GM19099 (cell line): ENCODE data around the gene PPP1R3C.

Source experiments
- POLR2A ChIP-seq: IDR thresholded peaks from 3 replicates; pipeline ENCODE4 v1.6.1; 2011; ENCODE audit warnings: low read depth; ENCODE audit not compliant: insufficient read length; ENCODE audit errors: extremely low read depth

Gene PPP1R3C

GRCh38 chr10:91632671-91633550, at the start of gene PPP1R3C:
Gene PPP1R3C, minus strand, starts transcription at chr10:91633071. Its CDS starts 102 bp downstream, at chr10:91632969.
- no peak for TF ChIP-seq POLR2A

DNA sequence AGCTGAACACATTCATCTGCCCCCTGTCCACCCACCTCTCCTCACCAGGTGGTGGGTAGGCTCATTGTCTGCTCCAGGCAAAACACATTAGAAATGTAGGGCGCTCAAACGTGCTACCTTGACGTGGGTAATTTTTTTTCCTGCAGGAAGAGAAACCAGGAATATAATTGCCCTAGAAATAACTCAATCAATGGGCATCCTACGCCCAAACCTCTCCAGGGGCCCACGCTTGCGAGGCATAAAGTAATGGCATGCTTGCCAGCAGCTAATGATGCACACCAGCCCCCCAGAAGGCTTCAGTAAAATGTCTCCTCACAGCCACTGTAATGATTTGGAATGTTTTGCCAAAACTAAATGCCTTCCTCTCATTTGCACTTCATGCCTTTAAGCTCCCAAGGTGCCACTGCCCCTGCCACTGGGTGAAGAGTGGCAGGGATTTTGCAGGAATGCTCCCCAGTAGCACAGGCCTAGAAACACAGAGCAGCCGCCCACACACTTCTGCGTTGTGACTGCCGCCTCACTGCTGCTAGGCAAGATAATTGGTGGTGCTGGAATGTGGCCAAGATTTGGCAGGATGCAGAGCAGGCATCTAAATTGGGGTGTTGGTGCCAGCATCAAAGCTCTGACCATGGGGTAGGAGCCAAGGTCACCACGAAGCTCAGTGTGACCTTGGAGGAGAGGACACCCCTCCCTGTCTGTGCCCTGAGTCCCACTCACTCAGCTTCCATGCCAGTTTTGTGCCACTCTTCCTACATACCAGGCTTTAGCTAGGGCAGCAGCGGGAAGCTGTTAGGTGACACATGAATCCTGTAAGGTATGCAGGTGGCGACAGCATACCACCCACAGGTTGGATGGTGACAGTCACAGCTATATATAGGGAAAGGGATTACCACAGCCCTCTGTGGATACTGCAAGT, 48.7 kb upstream of the PPP1R3C start:
- TF ChIP-seq POLR2A: no peak

- TF ChIP-seq POLR2A: no peak
Measured at GRCh38 chr10:91680487-91680886, 47.6 kb upstream of the PPP1R3C start.

- no peak for TF ChIP-seq POLR2A
Measured at GRCh38 chr10:91679296-91679695, 46.4 kb upstream of the PPP1R3C start.

DNA sequence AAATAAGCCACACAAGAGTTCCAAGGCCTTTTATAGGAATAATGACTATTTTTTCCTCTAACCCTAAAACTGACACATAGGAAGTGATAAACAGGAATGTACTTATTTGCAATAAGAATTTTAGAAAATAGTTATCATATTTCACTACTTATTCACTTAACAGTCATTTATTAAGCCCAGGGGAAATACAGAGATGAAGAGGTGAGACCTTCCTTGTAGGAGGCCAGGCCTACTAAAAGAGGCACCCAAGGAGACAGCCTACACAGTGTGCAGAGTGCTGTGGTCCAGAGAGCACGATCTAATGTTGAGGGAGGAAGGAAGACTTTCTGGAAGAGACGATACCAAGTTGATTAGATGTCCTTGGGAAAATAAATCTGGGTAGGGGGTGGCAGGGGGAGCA, 45.0 kb upstream of the PPP1R3C start:
- no peak for TF ChIP-seq POLR2A

- no peak for TF ChIP-seq POLR2A
Measured at GRCh38 chr10:91672021-91672608, 39.2 kb upstream of the PPP1R3C start.

DNA sequence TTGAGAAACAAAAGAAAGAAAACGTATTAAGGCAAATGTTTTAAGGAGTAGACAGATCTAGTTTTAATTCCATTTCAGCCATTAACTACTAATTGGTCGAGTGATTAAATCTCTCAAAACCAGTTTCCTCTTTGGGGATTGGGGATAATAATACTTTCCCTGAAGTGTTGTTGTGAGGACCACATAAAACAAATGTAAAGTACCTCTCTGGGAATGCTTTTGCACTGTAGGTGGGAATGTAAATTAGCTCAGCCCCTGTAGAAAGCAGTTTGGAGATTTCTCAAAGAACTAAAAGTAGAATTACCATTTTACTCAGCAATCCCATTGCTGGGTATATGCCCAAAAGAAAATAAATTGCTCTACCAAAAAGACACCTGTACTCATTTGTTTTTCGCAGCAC, 36.0 kb upstream of the PPP1R3C start:
- no peak for TF ChIP-seq POLR2A

- no peak for TF ChIP-seq POLR2A
Measured at GRCh38 chr10:91665842-91666241, 33.0 kb upstream of the PPP1R3C start.

DNA sequence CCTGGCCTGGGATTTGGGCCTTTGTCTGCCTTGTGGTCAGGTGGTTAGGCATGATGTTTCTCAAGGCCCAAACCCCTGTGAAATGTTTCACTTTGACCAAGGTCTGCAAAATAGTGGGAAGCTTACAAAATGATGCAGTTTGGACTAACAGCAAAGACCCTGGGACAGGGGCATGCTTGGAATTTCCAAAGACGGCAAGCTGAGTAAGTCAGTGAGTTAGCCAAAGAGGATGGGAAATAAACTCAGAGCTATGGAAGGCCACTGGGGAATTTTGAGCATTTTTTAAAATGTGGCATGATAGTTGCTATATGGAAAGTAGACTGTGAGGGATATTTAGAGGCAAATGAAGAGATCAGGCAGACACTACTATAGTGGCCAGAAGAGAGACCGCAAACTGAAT, 31.6 kb upstream of the PPP1R3C start:
- TF ChIP-seq POLR2A: no peak

DNA sequence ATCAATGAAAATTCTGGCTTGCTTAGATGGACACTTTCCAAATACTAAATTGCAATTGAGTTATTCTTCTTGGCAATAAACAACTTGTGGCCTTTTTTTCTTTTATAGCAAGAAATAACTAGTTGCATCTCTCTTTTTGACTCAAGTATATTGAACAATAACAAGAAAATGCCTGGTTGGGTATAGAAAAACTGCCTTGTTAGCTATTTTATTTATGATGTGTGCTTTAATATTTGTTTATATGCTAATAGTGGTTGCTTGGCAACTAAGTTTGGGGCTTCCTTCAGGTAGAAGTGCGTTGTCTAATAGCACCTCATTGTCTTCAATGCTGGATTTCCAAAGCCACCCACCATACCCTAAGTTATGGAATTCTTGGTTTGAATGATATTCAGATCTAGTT, 30.1 kb upstream of the PPP1R3C start:
- TF ChIP-seq POLR2A: no peak

DNA sequence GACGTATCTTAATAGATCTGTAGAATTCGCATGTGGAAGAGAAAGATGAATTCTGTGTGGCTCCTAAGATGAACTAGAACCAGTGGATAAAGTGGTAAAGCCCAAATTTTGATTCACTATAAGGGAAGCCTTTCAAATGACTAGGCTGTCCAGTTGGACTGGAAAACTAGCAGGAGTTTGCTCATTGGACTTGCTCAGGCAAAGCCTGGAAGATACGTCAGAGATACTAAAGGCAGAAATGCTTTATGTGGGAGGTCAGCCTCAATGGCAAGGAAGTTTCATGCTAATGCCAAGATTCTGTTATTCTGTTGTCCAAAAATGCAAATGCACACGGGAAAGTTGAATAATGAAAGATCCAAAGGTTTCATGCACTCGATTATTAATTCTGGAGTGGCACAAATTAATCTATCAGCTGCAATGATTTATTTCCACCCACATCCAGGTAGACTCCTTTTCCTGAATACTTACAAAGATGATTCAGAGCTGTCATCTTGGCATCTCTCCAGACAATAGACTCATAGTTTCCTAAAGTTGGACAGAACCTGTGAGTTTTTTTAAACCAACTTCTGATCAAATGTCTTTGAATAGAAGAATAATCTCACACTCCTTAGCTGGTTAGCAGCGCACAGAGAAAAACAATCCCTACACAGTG, 20.5 kb upstream of the PPP1R3C start:
- no peak for TF ChIP-seq POLR2A

DNA sequence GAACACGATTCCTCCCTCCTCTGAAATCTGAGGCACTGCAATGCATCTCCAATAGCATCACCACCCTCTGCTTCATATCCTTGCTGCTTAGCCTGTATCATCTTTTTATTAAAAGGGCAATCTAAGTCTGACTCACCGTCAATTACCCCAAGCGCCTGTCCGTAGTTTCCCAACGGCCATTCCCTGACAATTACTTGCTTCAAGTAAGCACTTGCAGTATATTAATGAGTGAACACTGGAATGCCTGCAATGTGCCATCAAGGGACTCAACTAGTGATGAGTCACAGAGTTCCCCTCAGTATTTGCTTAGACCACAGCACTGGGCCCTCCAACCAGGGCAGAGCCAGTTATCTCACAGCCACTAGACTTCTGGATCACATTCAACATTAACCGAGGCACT, 19.5 kb upstream of the PPP1R3C start:
- TF ChIP-seq POLR2A: no peak

DNA sequence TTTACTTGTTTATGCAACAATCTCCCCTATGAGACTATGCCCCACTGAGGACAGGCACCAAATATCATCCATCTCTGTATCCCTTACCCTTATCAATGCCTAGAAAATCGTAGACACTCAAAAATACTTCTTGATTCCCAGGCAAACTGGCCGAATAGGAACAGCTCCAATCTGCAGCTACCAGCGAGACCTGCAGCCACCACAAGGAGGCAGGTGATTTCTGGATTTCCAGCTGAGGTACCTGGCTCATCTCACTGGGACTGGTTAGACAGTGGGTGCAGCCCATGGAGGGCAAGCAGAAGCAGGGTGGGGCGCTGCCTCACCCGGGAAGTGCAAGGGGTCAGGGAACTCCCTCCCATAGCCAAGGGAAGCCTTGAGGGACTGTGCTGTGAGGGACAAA, 10.8 kb upstream of the PPP1R3C start:
- TF ChIP-seq POLR2A: no peak

- TF ChIP-seq POLR2A: no peak
Measured at GRCh38 chr10:91642831-91643692, 10.2 kb upstream of the PPP1R3C start.
